ENCODE data around the gene MAL.

MAL gene

DNA sequence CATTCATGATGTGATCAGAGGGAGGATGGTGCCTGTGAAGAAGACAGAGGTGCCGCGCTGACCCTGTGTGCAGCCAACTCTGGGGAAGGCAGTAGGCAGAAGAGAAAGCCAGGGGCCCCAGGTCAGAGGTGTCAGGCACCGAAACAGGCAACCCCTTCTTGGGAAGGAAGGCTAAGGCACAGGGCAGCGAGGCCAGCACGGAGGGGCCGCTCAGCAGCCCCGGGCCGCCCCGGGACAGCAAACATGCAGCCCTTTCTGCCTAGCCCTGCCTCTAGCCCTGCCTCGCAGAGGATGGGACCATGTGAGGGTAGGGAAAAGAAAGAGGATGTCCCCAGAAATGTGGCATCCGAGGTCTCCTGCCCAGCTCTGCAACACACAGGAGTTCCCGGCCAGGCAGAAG, 7.7 kb upstream of the MAL start:
- no peak overlapping the region for H3K4me3 ChIP-seq (ENCODE audit: low read length)
- no peak for TF ChIP-seq ZNF274 (IDR thresholded peaks at IDR 0.05; ENCODE audit: low read depth, low read length)

DNA sequence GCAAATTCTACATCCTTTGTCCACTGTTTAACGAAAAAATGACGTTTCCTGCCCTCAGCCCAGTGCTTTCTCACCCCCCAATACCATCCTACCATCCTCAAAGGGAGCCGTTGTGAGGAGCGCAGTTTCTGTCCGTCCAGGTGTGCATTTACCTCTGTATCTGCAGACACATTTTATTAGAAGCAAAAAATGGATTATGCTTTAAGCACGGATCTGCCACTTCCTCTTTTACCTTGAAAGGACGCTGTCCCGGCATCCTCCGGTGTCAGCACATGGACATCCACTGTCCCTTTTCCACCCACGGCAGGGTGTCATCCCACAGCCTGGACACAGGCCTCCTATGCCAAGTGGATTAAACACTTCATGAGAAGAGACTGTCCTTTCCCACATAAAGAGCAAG, 7.2 kb upstream of the MAL start:
- TF ChIP-seq ZNF274 (IDR thresholded peaks at IDR 0.05; ENCODE audit: low read depth, low read length): no peak
- H3K4me3 ChIP-seq (ENCODE audit: low read length): no peak overlapping the region

DNA sequence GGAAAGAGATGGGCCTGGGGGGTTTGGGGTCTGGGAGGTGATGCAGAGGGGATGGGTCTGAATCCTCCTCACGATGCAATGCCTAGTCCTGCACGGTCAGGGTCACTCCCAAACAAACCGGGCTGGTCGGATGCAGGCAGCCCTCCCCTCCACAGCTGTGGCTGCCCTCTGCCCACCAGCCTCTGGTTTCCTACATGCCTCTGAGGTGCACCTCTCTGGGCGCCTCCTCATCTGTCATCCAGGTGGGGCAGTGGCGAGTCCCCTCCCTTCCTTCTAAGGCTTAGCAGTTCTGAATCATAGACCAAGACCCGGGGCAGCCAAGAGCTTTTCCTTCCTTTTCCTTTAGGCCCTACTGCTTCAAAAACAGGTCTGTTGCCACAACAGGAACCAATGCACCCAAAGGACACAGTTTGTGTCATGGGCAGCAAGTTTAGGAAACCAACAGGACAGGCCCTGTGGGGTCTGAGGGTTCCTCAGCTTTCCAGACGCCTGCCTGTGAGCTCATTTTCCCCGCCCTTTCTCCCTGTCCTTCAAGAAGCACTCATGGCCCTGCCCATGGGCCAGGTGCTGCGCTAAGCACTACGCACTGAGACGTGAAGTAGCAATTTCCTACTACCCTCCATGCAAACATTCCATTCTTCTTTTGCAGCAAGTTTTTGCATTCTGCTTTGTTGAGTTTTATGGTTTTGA, 6.5 kb upstream of the MAL start:
- H3K4me3 ChIP-seq (ENCODE audit: low read length): no peak overlapping the region
- TF ChIP-seq ZNF274 (IDR thresholded peaks at IDR 0.05; ENCODE audit: low read depth, low read length): no peak

DNA sequence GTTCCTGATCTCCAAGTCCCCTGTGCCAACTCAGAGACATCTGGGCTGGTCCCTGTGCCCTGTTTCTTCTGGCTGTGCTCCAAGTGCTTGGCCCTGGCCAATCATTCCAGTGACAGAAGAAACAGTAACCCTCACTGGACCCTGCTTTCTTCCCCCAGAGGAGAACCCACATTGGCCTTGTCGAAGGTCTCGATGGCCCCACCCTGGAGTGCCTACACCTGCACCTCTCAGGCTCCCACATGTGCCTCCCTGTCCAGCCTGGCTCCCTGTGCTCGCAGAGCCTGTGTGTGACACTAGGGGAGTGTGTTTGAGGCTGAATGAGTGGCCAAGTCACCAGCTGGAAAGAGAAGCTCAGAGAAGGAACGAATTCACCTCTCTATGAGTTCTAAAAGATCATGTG, 5.9 kb upstream of the MAL start:
- H3K4me3 ChIP-seq (ENCODE audit: low read length): no peak overlapping the region
- TF ChIP-seq ZNF274 (IDR thresholded peaks at IDR 0.05; ENCODE audit: low read depth, low read length): no peak

DNA sequence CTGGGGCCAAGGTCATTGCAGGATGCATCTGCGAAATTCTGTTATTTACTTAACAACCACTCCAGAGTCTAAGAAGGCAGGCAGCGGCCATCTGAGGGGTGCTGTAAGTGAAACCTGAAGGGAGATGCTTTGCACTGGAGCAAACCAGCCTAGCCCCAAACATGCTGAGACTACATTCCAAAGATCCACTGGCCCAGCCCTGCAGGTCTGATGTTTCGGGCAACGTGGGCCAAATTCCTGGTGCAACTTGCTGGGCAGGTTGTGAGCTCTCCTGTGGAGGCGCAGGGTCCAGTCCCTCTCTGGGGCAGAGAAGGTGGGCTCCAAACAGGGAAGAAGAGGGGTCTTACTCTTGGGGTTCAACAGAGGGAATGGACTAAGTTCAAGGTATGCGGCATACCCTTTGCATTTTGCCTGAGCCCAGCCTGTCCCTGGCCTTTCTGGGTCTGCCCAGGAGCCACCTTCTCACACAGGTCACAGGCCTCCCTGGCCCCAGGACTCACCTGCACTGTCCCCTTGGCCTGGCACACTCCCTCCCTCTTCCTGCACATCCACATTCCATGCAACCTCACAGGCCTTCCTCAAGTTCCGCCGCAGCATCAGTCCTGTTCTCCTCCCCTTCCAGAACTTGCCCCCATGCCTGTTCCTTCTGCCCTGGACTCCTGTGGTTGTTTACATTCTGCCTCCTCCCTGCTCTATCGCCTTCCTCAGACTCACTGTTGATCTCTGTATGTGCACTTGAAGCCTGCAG, 5.1 kb upstream of the MAL start:
- no peak overlapping the region for H3K4me3 ChIP-seq (ENCODE audit: low read length)
- TF ChIP-seq ZNF274 (IDR thresholded peaks at IDR 0.05; ENCODE audit: low read depth, low read length): no peak

DNA sequence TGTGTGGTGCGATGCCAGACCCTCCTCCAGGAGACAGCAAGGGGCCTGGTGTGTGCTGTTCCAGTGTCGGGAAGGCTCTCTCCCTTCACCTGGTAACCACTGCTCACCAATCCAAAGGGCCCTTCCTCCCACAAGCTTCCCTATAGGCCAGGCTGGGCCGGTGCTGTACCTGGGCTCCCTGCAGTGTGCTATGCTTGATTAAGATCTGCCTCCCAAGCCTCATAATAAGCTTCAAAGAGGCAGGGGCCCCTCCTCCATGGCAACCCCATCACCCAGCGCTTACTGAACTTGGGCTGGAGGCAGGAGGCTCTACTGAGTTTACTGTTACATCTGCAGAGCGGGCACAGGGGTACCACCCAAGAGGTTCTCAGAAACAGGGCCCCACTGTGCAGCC, 4.5 kb upstream of the MAL start:
- no peak overlapping the region for H3K4me3 ChIP-seq (ENCODE audit: low read length)
- TF ChIP-seq ZNF274 (IDR thresholded peaks at IDR 0.05; ENCODE audit: low read depth, low read length): no peak

DNA sequence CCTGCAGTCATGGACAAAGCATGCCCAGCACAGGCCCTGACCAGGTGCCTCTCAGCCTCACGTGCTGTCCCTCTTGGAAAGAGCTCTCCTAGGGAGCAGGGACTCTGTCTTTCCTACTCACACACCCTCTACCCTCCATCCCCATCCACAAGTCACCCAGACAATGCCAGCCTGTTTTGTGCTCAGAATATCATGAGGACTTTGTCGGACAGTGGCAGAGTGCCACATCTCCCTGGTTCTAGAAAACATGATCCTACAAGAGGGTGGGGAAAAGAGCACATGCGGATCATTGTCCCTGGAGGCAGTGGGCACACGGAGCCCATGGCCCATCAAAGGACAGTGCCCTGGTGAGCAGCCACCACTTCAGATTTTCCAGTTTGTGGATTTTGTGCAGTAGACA, 3.7 kb upstream of the MAL start:
- H3K4me3 ChIP-seq (ENCODE audit: low read length): no peak overlapping the region
- no peak for TF ChIP-seq ZNF274 (IDR thresholded peaks at IDR 0.05; ENCODE audit: low read depth, low read length)

DNA sequence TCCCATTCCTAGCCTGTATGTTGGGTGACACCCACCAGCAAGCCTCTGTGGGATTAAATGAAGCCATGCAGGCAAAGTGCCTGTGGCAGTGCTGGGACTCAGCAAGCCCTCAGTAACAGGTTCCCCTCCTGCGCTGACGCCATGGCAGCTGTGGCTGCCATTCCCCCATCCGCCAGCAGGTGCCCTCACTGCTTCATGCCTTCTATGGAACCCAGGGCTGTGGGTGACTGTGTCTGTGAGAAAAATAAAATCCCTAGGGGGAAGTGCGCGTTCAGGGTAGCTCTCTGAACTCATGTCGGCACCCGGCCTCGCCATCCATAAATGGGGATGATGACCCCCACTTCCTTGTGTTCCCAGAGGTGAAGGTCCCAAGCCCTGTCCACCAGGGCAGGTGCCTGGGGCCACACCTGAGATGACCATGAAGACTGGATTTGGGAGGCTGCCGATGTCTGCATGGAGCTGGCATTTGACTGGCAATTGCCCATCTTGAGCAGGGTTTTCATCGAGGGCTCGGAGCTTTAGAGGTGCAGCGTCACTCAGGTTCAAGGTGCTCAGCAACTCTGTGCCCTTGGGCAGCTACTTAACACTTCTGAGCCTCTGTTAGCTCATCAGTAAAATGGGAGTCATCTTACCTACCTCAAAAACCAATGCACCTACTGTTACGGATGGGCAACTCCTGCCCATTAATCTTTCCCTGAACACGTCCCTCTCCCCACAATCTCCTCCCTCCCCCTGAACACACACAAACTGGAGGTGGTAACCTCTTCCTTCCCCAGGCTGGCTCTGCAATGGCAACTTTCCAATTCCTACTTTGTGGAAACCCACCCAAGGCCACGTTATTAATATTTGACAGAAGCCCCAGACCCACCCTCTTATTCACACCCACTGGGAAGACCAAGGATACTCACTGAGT, 2.9 kb upstream of the MAL start:
- TF ChIP-seq ZNF274 (IDR thresholded peaks at IDR 0.05; ENCODE audit: low read depth, low read length): no peak
- H3K4me3 ChIP-seq (ENCODE audit: low read length): no peak overlapping the region

DNA sequence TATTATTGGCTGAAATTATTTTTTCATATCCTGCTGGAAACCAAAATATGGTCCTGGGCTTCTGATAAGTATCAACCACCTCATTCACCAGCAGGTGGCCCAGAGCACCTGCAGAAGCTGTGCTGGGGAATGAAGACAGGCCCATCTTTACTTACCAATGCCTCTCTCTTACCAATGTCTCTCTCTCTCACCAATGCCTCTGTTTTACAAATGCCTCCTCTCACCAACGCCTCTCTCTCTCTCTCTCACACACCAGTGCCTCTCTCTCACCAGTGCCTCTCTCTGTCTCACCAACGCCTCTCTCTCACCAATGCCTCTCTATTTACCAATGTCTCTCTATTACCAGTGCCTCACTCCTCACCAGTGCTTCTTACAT, 2.3 kb upstream of the MAL start:
- H3K4me3 ChIP-seq (ENCODE audit: low read length): no peak overlapping the region
- no peak for TF ChIP-seq ZNF274 (IDR thresholded peaks at IDR 0.05; ENCODE audit: low read depth, low read length)

DNA sequence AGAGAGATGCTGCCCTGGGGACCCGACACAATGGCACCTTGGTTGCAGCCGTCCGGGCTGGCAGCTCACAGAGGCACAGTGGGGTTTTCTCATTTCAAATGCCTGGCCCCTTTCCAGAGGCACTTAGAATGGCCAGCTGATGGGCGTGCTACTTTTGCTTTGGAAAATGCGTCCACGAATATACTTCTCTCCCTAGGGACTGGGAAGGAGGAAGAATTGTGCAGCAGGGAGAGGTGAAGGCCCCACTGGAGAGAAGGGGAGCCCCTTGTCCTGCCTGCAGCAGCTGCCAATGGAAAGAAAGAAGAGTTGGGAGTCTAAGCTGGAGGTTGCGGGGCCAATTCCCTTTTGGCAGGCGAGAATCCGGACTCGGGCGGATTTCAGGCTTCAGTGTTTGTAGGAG, 1.1 kb upstream of the MAL start:
- no peak overlapping the region for H3K4me3 ChIP-seq (ENCODE audit: low read length)
- TF ChIP-seq ZNF274 (IDR thresholded peaks at IDR 0.05; ENCODE audit: low read depth, low read length): no peak

DNA sequence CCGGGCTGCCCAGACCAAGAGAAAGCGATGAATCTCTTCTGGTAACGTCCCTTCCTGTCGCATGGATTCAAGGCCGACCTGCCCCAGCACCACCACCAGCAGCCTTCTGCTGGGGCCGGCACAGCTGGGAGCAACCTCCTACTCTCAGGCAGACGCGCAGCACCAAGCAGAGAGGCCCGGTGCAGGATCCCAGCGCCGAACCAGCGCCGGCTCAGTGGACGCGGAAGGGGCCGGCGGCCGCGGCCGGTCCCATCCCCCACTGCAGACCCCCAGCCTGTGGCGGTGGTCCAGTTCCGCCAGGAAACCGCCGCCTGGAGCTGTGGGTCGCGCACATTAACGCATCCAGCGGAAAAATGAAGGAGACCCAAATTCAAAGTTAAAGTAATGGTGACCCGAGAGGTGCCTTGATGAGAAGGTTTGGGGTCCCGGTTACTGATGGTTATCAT, 525 bp upstream of the MAL start:
- H3K4me3 ChIP-seq (ENCODE audit: low read length): no peak overlapping the region
- no peak for TF ChIP-seq ZNF274 (IDR thresholded peaks at IDR 0.05; ENCODE audit: low read depth, low read length)

DNA sequence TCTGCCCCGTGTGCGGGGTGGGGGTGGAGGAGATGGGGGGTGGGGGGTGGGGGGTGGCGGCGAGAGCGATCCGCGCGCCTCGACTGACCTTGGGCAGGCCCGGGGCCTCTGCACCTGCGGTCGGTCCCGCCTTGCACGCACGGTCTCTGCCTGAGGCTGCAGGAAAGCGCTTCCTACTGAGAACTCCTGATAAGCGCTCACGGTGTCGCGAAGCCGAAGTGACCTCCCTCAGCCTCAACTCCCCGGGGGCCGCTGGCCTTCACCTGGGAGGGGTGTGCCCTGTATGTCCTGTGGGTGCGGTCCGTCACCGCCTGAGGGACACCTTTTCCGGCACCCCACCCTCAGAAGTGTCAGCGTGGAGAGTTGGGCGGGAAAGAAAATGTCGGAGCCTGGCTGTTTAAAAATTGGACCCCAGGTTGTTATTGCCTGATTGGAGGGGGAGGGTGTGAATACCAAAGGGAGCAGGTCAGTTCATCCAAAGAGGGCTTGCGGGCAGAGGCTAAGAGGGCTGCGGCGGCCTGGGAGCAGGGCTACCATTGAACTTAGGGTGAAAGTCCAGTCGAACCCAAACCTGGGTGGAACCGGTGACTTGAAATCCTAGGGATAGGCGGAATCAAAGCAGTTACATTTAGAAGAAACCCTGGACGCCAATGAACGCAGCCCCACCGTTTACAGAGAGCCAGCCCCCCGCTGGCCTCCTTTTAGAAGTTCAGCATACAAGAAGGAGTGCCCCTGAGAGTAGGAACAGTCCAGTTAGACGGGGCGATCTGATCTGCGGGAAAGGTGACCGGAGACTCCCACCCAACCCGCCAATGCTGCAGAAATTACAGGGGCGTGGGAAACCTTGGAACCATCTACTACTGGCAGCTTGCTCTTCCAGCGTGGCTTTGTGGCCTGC, 1.2 kb downstream of the MAL start:
- H3K4me3 ChIP-seq (ENCODE audit: low read length): no peak overlapping the region
- TF ChIP-seq ZNF274 (IDR thresholded peaks at IDR 0.05; ENCODE audit: low read depth, low read length): no peak

DNA sequence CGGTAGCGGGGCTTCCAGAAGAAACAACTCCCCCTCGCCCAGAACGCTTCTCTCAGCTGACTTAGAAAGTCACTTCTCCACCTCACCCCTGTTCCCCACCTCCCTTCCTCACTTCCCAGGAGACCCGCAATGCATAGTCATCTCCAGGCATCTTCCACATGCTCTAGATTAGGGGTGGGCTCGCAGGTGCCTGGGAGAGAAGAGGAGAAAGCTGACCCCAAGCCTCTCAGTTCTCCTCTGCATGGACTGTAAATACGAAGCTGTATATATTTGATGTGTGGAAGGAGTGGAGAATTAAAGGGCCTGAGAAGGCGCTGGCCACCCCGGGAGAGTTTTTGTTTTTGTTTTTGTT, 1.8 kb downstream of the MAL start:
- no peak for TF ChIP-seq ZNF274 (IDR thresholded peaks at IDR 0.05; ENCODE audit: low read depth, low read length)
- no peak overlapping the region for H3K4me3 ChIP-seq (ENCODE audit: low read length)

DNA sequence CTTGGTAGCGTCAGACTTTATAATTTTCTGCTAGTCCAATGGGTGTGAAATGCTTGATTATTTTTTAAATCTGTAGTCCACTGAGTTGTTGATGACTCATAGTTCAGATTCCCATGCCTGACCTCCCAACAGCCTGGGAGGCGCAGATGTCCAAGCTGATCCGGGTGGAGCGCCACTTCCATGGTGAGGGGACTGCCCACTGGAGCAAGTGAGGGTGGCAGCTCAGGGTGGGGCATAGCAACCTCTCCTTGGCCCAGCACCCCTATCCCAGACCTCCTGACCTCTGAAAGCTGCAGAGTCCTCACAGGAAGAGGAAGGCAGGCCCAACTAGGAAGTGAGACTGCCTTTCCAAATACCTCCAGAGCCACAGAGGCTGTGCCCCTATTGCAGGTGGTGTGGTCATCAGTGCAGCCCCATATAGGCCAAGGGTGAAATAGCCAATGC, 4.4 kb downstream of the MAL start:
- no peak for TF ChIP-seq ZNF274 (IDR thresholded peaks at IDR 0.05; ENCODE audit: low read depth, low read length)
- no peak overlapping the region for H3K4me3 ChIP-seq (ENCODE audit: low read length)
